Neural progenitor cell (in vitro differentiated cells): ENCODE data around the gene ZMIZ1.

Source experiments
- EZH2 ChIP-seq: fragments of 200-600 bp; sonication (generic); IDR thresholded peaks from 2 replicates; pipeline ENCODE4 v1.6.1; 2017; ENCODE audit warnings: antibody characterized with exemption, mild to moderate bottlenecking, moderate library complexity
- EZH2phosphoT487 ChIP-seq: fragments of 200-600 bp; sonication (generic); IDR thresholded peaks from 2 replicates; pipeline ENCODE4 v1.6.1; 2017; ENCODE audit warnings: antibody characterized with exemption
- TF ChIP-seq, protein P1 (sequence below): fragments of 200-600 bp; sonication (generic); IDR thresholded peaks from 2 replicates; pipeline ENCODE4 v1.5.1; 2017; ENCODE audit warnings: antibody characterized with exemption, mild to moderate bottlenecking

DNA sequence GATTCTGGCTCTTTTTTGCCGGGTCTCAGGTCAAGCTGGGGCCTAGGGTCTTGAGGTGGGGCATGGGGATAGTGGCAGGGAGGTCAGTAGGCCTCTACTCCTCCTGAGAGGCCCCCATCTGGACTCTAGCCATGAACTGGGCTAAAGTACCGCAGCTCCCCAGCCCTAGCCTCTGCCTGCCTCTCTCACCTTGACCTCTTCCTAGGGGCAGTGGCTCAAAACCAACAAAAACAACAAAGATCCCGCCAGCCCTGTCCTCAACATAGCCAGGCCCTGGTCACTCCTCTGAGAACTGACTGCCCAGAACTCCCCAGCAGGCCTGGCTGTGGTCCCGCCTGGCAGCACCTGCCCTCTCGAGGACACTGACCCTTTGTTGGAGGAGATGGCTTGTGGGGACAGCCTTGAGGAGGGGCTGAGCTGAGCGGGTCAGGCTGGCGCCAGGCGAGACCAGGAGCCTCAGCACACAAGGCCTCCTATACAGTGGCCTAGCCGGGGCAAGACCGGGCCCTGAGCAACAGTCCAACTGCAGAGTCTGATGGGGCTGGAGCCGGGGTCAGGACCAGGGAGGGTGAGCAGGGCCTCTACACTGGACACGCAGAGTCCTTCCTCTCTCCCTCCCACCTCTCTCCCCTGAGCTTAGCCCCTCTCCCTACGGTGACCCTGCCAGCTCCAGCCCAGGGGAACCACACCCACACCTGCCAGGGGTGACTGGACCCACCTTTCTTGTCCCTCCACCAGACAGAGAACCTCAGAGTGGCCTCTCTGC is 266.9 kb downstream of the ZMIZ1 start:
- TF ChIP-seq EZH2, result no peak
- TF ChIP-seq, protein P1, sequence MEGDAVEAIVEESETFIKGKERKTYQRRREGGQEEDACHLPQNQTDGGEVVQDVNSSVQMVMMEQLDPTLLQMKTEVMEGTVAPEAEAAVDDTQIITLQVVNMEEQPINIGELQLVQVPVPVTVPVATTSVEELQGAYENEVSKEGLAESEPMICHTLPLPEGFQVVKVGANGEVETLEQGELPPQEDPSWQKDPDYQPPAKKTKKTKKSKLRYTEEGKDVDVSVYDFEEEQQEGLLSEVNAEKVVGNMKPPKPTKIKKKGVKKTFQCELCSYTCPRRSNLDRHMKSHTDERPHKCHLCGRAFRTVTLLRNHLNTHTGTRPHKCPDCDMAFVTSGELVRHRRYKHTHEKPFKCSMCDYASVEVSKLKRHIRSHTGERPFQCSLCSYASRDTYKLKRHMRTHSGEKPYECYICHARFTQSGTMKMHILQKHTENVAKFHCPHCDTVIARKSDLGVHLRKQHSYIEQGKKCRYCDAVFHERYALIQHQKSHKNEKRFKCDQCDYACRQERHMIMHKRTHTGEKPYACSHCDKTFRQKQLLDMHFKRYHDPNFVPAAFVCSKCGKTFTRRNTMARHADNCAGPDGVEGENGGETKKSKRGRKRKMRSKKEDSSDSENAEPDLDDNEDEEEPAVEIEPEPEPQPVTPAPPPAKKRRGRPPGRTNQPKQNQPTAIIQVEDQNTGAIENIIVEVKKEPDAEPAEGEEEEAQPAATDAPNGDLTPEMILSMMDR, result no peak
- TF ChIP-seq EZH2phosphoT487, result no peak
